GM12801 (cell line): ENCODE measurements around the gene OMG.

Experiments
- TF ChIP-seq, protein P1 (sequence below): IDR thresholded peaks from one replicate; pipeline ENCODE4 v1.5.1; 2011; ENCODE audit warnings: control low read depth; ENCODE audit not compliant: insufficient read length; ENCODE audit errors: extremely low read depth

The OMG gene

DNA sequence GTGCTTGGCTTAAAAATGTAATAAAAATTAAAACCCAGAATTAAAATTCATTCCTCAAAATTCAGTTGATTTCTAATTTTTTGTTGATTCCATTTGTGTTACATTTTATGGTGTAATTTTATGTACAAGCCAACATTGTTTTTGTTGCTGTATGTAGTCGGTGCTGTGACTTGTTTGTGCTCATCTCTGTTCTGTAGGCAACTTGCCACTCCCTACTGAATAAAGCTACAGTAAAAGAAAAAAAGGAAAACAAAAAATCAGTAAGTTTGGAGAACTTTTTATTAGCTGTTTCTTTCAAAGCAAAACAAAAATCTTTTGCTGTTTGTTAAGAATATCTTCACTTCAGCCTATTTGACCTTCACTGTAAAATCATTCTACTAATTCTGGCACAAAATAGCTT, 44.3 kb downstream of the OMG start:
- TF ChIP-seq, protein P1, sequence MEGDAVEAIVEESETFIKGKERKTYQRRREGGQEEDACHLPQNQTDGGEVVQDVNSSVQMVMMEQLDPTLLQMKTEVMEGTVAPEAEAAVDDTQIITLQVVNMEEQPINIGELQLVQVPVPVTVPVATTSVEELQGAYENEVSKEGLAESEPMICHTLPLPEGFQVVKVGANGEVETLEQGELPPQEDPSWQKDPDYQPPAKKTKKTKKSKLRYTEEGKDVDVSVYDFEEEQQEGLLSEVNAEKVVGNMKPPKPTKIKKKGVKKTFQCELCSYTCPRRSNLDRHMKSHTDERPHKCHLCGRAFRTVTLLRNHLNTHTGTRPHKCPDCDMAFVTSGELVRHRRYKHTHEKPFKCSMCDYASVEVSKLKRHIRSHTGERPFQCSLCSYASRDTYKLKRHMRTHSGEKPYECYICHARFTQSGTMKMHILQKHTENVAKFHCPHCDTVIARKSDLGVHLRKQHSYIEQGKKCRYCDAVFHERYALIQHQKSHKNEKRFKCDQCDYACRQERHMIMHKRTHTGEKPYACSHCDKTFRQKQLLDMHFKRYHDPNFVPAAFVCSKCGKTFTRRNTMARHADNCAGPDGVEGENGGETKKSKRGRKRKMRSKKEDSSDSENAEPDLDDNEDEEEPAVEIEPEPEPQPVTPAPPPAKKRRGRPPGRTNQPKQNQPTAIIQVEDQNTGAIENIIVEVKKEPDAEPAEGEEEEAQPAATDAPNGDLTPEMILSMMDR: no peak

DNA sequence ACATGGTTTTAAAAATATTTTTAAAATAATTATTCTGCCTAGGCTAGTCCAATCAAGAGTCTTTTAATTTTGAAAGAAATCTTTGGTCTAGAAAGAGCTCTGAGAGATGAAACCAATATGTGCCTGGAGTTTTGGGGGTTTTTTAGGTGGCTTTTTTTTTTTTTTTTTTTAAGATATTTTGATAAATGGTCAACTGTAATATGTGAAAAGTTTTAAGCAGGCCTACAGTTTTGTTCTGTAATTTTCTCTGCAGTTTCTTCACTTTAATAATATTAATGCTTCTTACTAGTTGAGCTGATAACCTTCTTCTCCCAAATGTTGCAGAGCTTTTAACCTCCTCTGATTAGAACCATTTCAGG, 45.1 kb downstream of the OMG start:
- TF ChIP-seq, protein P1: no peak

DNA sequence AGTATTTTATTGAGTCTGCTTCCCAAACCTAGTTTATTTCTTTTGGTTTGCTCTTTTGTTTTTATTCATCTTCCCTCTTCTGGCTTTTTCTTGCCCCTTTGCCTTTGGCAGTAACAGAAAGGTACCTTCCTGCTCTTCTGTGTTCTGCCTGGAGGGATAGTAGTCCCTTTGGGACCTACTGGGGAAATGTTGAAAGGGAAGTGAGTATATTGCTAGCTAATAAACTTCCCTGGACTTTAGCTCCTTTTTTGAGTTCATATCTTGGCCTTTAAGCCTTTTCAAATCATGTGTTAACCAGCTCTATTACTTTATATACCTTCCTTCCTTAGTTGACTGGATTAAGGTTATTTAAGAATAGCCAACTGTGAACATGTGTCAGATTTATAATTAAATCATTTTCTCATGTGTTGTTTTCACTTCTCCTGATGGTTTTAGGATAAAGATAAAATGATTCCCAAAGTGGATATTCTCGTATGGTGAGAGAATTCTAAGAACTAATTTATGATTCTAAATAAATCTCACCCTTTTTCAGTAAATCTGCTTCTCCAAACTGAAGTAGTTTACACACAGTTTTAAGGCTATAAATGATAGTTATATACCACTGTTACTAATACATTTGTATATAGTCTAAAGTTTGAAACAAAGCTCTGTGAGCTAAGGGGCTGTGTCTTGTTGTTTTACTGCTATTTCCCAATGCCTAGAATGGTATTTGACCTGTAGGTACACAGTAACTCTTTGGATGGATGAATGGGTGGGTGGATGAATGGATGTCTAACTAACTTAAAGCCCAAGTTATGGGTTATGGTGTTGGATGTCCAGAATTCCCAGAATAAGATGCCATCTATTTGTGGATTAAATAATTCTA, 45.7 kb downstream of the OMG start:
- TF ChIP-seq, protein P1: no peak

DNA sequence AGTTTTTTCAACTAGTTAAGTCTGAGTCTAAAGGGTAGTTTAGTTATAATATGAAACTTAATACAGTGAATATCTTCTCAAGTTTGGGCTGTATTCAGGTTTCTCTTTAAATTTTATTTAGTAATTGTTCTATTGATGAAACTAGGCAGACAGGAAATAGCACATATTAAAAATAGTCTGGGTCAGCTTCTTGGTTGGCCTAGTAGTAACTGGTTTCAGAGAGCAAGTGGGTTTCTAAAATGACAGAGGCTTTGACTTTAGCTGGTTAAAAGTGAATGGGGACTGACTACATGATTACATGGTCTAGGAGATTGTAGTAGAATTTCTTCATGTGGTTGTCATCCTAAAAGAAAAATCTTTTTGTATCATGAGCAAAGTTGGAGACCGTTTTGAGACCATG, 46.8 kb downstream of the OMG start:
- TF ChIP-seq, protein P1: no peak

DNA sequence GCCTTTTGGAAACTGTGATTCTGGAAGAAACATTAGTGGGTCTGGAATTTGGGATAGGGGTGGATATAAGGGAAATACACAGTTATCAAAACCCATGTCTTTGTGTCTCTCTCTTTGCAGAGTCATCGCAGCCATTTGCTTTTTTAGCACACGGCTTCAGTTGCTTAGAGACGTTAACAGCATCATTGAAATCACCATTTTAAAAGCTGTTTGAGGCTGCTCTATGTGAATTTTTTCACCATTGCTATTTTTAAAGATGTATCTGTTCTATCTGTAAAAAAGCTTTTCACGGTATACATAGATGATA, 47.3 kb downstream of the OMG start:
- TF ChIP-seq, protein P1: no peak

DNA sequence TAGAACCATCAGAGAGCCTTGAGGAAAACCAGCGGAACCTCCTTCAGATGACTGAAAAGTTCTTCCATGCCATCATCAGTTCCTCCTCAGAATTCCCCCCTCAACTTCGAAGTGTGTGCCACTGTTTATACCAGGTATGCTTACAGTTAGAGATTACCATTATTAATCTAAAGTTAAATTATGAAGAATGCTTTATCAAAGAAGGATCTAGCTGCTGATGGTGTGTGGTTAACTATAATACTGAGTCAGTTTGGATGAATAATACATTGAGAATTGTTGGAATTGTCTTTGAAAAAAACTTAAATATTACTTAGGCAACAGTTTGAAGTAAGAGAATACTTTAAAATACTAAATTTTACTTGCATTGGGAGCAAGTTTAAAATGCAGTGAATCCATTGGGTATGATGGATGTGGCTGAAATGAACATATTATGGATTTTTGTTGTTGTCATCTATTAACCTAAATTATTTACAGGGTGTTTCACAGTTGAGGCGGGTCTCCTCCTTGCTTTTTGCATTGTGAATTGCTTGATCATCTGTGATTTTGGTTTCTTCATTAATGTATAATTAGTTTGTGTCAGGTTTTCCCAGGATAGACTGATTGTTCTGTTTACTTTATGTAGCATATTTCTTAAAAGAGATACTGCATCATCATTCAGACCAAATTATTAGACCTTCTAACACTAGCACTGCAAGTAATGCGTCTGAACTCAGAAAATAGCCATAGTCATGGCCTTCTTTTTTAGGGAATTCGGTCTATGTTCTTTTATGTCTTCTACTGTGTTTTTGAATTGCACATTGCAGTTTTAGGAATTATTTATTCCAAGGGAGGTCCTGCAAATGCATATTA, 47.8 kb downstream of the OMG start:
- TF ChIP-seq, protein P1: no peak
